Testis (tissue), 3 donors: ENCODE results near the gene KLHDC7B. TPM values are rescaled to one million over a fixed set of nuclear protein-coding genes. Genes with fewer than 3 reads are reported as not detected.
A peak's percentile ranks its signal among the peaks of the same experiment; 100 is the strongest.

Experiments used
- DNase-seq: peaks from one replicate; pipeline ENCODE4 v3.0.0-alpha.2; 2019
- H3K27ac ChIP-seq, 2 donors: fragments of 200-600 bp; sonication (generic); one replicate each; pipeline ENCODE4 v1.5.1; 2019
- H3K27me3 ChIP-seq: fragments of 200-600 bp; sonication (generic); one replicate; pipeline ENCODE4 v1.5.1; 2019
- H3K36me3 ChIP-seq: fragments of 200-600 bp; sonication (generic); one replicate; pipeline ENCODE4 v1.5.1; 2017; ENCODE audit warnings: low read depth; ENCODE audit errors: missing control alignments
- H3K4me1 ChIP-seq: fragments of 200-600 bp; sonication (generic); one replicate; pipeline ENCODE4 v1.5.1; 2019
- H3K4me3 ChIP-seq, 2 donors: fragments of 200-600 bp; sonication (generic); one replicate each; pipeline ENCODE4 v1.5.1; 2017 to 2019
- H3K9me3 ChIP-seq: fragments of 200-600 bp; sonication (generic); one replicate; pipeline ENCODE4 v1.5.1; 2017
- POLR2A ChIP-seq: fragments of 450-650 bp; IDR thresholded peaks from one replicate; pipeline ENCODE4 v1.6.1; 2017; ENCODE audit warnings: antibody characterized with exemption, mild to moderate bottlenecking, moderate library complexity
- WGBS, 2 donors: methylation state at CpG; one replicate each; pipeline ENCODE4 v1.1.5; 2018; 5-methylcytosine and 5-hydroxymethylcytosine counted together
- intact Hi-C: fragments of 100-400 bp; cut with DNase I; formaldehyde crosslinking; loops from one replicate; pipeline ENCODE4 v1.15.1; 2023; ENCODE audit warnings: low total_unique reads
- polyA plus RNA-seq: library from polyadenylated mRNA; stranded (reverse); fragments of 350-450 nt; fragmentation: Illumina TruSeq; extraction: RNeasy Lipid Tissue Mini Kit (QIAGEN cat#74804); gene quantifications from one replicate; pipeline ENCODE4 v1.2.3, GENCODE V29; 2014; ENCODE audit warnings: low read depth, low replicate concordance; ENCODE audit not compliant: insufficient read depth
- total RNA-seq, 2 donors: library from RNA; depleted of rRNA; stranded (reverse); fragments of >200 nt; gene quantifications; one replicate each; pipeline ENCODE4 v1.2.3, GENCODE V29; 2016
- TF ChIP-seq, protein P1 (sequence below), 3 experiments: fragments of 450-650 bp in 2 of 3; fragments of 200-600 bp in 1 of 3; sonication (generic) in 1 of 3; IDR thresholded peaks; one replicate each; pipeline ENCODE4 v1.5.1; 2016 to 2019; ENCODE audit warnings: antibody characterized with exemption in 3 of 3, mild to moderate bottlenecking in 2 of 3, moderate library complexity in 1 of 3

Gene KLHDC7B
- total and polyA plus RNA-seq, 3 donors from 2014 or later, result 0.24 to 0.93 (median 0.51) TPM

DNA sequence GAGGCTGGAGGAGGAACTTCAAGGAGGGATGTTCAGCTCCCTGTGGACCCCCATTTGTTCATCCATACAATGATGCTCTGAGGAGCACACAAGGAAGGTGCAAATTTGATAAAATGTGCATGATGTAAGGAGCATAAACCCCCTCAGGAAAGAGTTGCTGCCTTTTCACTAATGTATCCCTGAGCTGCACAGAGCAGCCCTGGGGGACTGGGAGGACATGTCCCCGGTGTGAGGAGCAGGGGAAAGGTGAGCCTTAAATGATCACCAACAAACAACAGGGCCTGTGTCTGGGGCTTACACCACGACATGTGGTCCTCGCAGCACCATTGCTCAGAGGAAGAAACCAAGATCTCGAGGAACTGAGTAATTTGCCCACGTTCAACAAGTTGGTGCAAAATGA lies 51.4 kb downstream of the KLHDC7B start:
- no peak overlapping the region for H3K4me3 ChIP-seq
- no peaks in the 10 kb centered on the region for H3K9me3 ChIP-seq
- WGBS, 2 donors, result 91 to 94% methylated on average over 5 of the region's 5 CpGs
- peaks cover 11% of the 10 kb centered on the region for H3K4me1 ChIP-seq
- H3K36me3 ChIP-seq, result no peaks in the 10 kb centered on the region
- intact Hi-C loops, result no loop called here
- H3K27ac ChIP-seq, result no peak overlapping the region
- DNase-seq, result no peak
- no peaks in the 10 kb centered on the region for H3K27me3 ChIP-seq
- TF ChIP-seq, protein P1, sequence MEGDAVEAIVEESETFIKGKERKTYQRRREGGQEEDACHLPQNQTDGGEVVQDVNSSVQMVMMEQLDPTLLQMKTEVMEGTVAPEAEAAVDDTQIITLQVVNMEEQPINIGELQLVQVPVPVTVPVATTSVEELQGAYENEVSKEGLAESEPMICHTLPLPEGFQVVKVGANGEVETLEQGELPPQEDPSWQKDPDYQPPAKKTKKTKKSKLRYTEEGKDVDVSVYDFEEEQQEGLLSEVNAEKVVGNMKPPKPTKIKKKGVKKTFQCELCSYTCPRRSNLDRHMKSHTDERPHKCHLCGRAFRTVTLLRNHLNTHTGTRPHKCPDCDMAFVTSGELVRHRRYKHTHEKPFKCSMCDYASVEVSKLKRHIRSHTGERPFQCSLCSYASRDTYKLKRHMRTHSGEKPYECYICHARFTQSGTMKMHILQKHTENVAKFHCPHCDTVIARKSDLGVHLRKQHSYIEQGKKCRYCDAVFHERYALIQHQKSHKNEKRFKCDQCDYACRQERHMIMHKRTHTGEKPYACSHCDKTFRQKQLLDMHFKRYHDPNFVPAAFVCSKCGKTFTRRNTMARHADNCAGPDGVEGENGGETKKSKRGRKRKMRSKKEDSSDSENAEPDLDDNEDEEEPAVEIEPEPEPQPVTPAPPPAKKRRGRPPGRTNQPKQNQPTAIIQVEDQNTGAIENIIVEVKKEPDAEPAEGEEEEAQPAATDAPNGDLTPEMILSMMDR (IDR thresholded peaks at IDR 0.05), result no peak
- no peak for TF ChIP-seq POLR2A

DNA sequence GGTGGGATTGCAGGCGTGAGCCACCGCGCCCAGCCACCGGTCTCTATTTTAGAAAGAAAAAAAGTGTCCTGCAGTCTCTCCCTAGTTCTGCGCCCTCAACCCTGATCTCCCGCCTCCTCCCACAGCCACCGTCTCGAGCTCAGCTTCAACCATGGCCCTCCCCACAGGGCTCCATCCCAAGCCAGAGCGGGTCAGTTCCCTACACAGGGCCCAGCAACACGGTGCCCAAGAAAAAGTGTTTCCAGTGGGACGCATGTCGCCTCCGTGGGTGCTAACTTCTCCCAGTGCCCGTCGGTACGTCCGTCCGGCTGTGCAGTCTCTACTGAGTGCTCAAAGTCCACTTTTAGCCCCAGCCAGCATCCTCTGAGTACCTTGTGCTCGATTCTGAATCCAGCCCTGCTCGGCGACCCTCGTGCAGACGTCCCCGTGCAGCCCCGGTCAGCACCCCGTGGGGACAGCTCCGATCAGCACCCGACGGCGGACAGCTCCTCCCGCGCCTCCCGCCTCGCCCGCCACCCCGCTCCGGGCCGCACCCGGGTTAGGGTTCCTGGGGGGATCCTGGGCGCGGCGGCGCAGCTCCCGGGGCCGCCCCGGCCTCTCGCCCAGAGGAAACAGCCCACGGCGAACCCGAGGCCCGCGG lies 54.2 kb downstream of the KLHDC7B start:
- peaks cover 11% of the 10 kb centered on the region for H3K4me1 ChIP-seq
- H3K9me3 ChIP-seq, result no peaks in the 10 kb centered on the region
- H3K36me3 ChIP-seq, result no peaks in the 10 kb centered on the region
- peak; percentile 70 for DNase-seq
- intact Hi-C loops, result no loop called here
- TF ChIP-seq, protein P1 (IDR thresholded peaks at IDR 0.05), result no peak
- TF ChIP-seq POLR2A, result no peak
- WGBS, 2 donors, result 12 to 37% methylated on average over 14 to 52 of the region's 52 CpGs
- peak overlapping the region; percentile 20 to 44 for H3K4me3 ChIP-seq
- H3K27ac ChIP-seq, result no peak overlapping the region
- no peaks in the 10 kb centered on the region for H3K27me3 ChIP-seq

DNA sequence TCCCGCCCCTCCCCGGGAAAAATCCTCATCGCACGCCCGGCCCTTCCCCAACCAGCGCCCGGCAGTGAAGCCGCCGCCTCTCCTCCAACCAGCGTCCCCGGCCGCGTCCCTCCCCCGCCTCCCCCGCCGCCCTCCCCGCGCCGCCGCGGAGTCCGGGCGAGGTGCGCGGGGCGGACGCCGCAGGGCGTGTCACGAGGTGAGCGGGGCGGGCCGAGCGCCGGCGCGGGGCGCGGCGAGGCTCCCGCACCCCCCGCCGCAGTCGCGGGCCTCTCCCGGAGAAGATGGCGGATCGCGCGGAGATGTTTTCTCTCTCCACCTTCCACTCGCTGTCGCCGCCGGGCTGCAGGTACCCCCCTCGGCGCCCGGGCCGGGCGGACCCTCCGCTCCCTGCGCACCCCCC lies 54.8 kb downstream of the KLHDC7B start, which contains the start of gene MAPK8IP2:
Gene MAPK8IP2 (plus strand): TSS at position 256 of the 400 bp plus-strand sequence. CDS start 26 bp downstream, at position 282.
- peak within 1 kb of the TSS; percentile 44 to 64 for H3K4me3 ChIP-seq
- H3K27ac ChIP-seq, result no peak within 1 kb of the TSS
- DNase-seq, result peak; percentile 38
- no peaks in the 10 kb centered on the region for H3K36me3 ChIP-seq
- TF ChIP-seq, protein P1 (IDR thresholded peaks at IDR 0.05), result no peak
- TF ChIP-seq POLR2A, result no peak
- H3K27me3 ChIP-seq, result no peaks in the 10 kb centered on the region
- intact Hi-C loops, result no loop called here
- H3K4me1 ChIP-seq, result peaks cover 11% of the 10 kb centered on the region
- 2% methylated on average over 20 of the region's 61 CpGs; no CpG with 5 or more reads in 1 of the 2 donors for WGBS, 2 donors
- no peaks in the 10 kb centered on the region for H3K9me3 ChIP-seq

Other genes starting within 250 kb of the KLHDC7B start
- gene PLXNB2, start 238.3 kb upstream of the KLHDC7B start, total RNA-seq, result 100 to 1,000 TPM; 219 to 243 TPM
- gene PLXNB2, start 238.3 kb upstream of the KLHDC7B start, polyA plus RNA-seq, result 98.0 TPM
- 10 to 100 TPM; 17.1 to 18.0 TPM for gene DENND6B, start 218.9 kb upstream of the KLHDC7B start, total RNA-seq
- 22.0 TPM for gene DENND6B, start 218.9 kb upstream of the KLHDC7B start, polyA plus RNA-seq
- 100 to 1,000 TPM; 138 to 142 TPM for gene PPP6R2, start 202.6 kb upstream of the KLHDC7B start, total RNA-seq
- 123 TPM for gene PPP6R2, start 202.6 kb upstream of the KLHDC7B start, polyA plus RNA-seq
- gene SBF1, start 70.9 kb upstream of the KLHDC7B start, total RNA-seq, result 100 to 1,000 TPM; 201 to 208 TPM
- gene SBF1, start 70.9 kb upstream of the KLHDC7B start, polyA plus RNA-seq, result 239 TPM
- gene ADM2, start 64.4 kb upstream of the KLHDC7B start, total RNA-seq, result 1 to 10 TPM; 1.0 to 1.9 TPM
- gene ADM2, start 64.4 kb upstream of the KLHDC7B start, polyA plus RNA-seq, result 0.99 TPM
- under 1 TPM; 0.24 to 0.25 TPM for gene MIOX, start 59.0 kb upstream of the KLHDC7B start, total RNA-seq
- not detected for gene MIOX, start 59.0 kb upstream of the KLHDC7B start, polyA plus RNA-seq
- gene LMF2, start 38.2 kb upstream of the KLHDC7B start, total RNA-seq, result 100 to 1,000 TPM in 1 of 2 donors, 10 to 100 TPM in 1; 95.4 to 109 TPM
- 59.7 TPM for gene LMF2, start 38.2 kb upstream of the KLHDC7B start, polyA plus RNA-seq
- 10 to 100 TPM; 88.5 to 89.2 TPM for gene NCAPH2, start 37.7 kb upstream of the KLHDC7B start, total RNA-seq
- gene NCAPH2, start 37.7 kb upstream of the KLHDC7B start, polyA plus RNA-seq, result 67.4 TPM
- gene SCO2, start 20.3 kb upstream of the KLHDC7B start, total RNA-seq, result 1 to 10 TPM; 4.1 to 4.8 TPM
- gene SCO2, start 20.3 kb upstream of the KLHDC7B start, polyA plus RNA-seq, result 1.8 TPM
- 10 to 100 TPM; 12.5 to 15.4 TPM for gene TYMP, start 15.9 kb upstream of the KLHDC7B start, total RNA-seq
- 25.9 TPM for gene TYMP, start 15.9 kb upstream of the KLHDC7B start, polyA plus RNA-seq
- gene SYCE3, start 17.0 kb downstream of the KLHDC7B start, total RNA-seq, result 10 to 100 TPM; 40.4 to 71.9 TPM
- 183 TPM for gene SYCE3, start 17.0 kb downstream of the KLHDC7B start, polyA plus RNA-seq
- 100 to 1,000 TPM; 103 to 123 TPM for gene CPT1B, start 32.5 kb downstream of the KLHDC7B start, total RNA-seq
- gene CPT1B, start 32.5 kb downstream of the KLHDC7B start, polyA plus RNA-seq, result 224 TPM
- gene CHKB, start 37.0 kb downstream of the KLHDC7B start, total RNA-seq, result 10 to 100 TPM; 89.6 to 98.9 TPM
- 88.4 TPM for gene CHKB, start 37.0 kb downstream of the KLHDC7B start, polyA plus RNA-seq
- 10 to 100 TPM; 34.9 to 36.9 TPM for gene MAPK8IP2, start 54.9 kb downstream of the KLHDC7B start, total RNA-seq
- gene MAPK8IP2, start 54.9 kb downstream of the KLHDC7B start, polyA plus RNA-seq, result 12.7 TPM
- gene ARSA, start 82.3 kb downstream of the KLHDC7B start, total RNA-seq, result 10 to 100 TPM; 60.9 to 73.5 TPM
- gene ARSA, start 82.3 kb downstream of the KLHDC7B start, polyA plus RNA-seq, result 95.9 TPM
- 10 to 100 TPM; 11.4 to 16.0 TPM for gene SHANK3, start 126.9 kb downstream of the KLHDC7B start, total RNA-seq
- 6.3 TPM for gene SHANK3, start 126.9 kb downstream of the KLHDC7B start, polyA plus RNA-seq
- 10 to 100 TPM; 49.5 to 88.7 TPM for gene ACR, start 192.3 kb downstream of the KLHDC7B start, total RNA-seq
- gene ACR, start 192.3 kb downstream of the KLHDC7B start, polyA plus RNA-seq, result 181 TPM
- 10 to 100 TPM; 39.6 to 49.8 TPM for gene RABL2B, start 237.7 kb downstream of the KLHDC7B start, total RNA-seq
- 51.6 TPM for gene RABL2B, start 237.7 kb downstream of the KLHDC7B start, polyA plus RNA-seq